ENCODE results near the gene CINP. TPM values are rescaled to one million over a fixed set of nuclear protein-coding genes. Genes with fewer than 3 reads are reported as not detected.
A peak's percentile ranks its signal among the peaks of the same experiment; 100 is the strongest.

The CINP gene
- total RNA-seq, 2 donors from 2014 or later, result 36.2 to 40.8 TPM

GRCh38 chr14:102316743-102317563 is 45.7 kb downstream of the CINP start:
- Histone ChIP-seq H3K36me3 (no peaks in the 10 kb centered on the region), H3K4me3 (peak overlapping the region; percentile 33 to 43), H3K9me3 (no peaks in the 10 kb centered on the region), H3K4me1 (replicated peaks) (peaks cover 7% of the 10 kb centered on the region), H3K27ac (peak overlapping the region; percentile 73 to 82), H3K27me3 (replicated peaks; ENCODE audit: insufficient read depth) (no peaks in the 10 kb centered on the region)
- TF ChIP-seq CTCF (IDR thresholded peaks at IDR 0.05), result peak; percentile 71 to 99 (median 91)
- TF ChIP-seq POLR2A (IDR thresholded peaks at IDR 0.05), result peak; percentile 15
- TF ChIP-seq POLR2AphosphoS5 (IDR thresholded peaks at IDR 0.05), result peak; percentile 87
- WGBS, result under 1% methylated on average over 53 of the region's 54 CpGs
- intact Hi-C loops (cut with DNase I), result loop anchor here (5.0 to 10.0 kb wide), 2 partner anchors 230 to 352 kb away; partner anchors contain the start of genes DYNC1H1 and HSP90AA1
- peak; percentile 93 for DNase-seq (ENCODE audit: low spot score)

DNA sequence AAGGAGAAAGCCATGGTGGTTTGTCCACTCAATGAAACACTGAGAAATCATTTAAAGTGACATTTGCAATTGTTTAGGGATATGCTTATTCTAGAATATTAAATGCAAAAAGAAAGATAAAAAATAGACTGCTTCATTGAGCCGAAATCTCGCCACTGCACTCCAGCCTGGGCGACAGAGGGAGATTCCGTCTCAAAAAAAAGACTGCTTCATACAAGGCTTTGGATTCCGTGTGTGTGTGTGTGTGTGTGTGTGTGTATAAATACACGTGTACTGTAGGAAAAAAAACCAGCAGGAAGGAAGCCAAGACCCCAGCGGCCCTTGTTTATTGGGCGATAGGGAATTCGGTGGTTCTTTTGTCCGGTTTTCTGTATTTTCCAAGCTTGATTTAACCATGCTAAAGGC is 46.4 kb downstream of the CINP start:
- H3K4me1 ChIP-seq (replicated peaks), result peaks cover 7% of the 10 kb centered on the region
- peak overlapping the region; percentile 73 to 82 for H3K27ac ChIP-seq
- no peak for TF ChIP-seq POLR2A (IDR thresholded peaks at IDR 0.05)
- TF ChIP-seq CTCF (IDR thresholded peaks at IDR 0.05), result no peak
- no peak for TF ChIP-seq POLR2AphosphoS5 (IDR thresholded peaks at IDR 0.05)
- no peaks in the 10 kb centered on the region for H3K36me3 ChIP-seq
- WGBS, result 2% methylated on average over 10 of the region's 10 CpGs
- no peaks in the 10 kb centered on the region for H3K27me3 ChIP-seq (replicated peaks; ENCODE audit: insufficient read depth)
- no peaks in the 10 kb centered on the region for H3K9me3 ChIP-seq
- peak; percentile 28 for DNase-seq (ENCODE audit: low spot score)
- H3K4me3 ChIP-seq, result peak overlapping the region; percentile 33 to 43
- intact Hi-C loops (cut with DNase I), result loop anchor here (5.0 to 10.0 kb wide), 2 partner anchors 229 to 352 kb away; partner anchors contain the start of genes DYNC1H1 and HSP90AA1

GRCh38 chr14:102315121-102315520 is 47.6 kb downstream of the CINP start:
- TF ChIP-seq CTCF (IDR thresholded peaks at IDR 0.05) (no peak), POLR2AphosphoS5 (IDR thresholded peaks at IDR 0.05) (no peak), POLR2A (IDR thresholded peaks at IDR 0.05) (no peak)
- H3K27me3 ChIP-seq (replicated peaks; ENCODE audit: insufficient read depth), result no peaks in the 10 kb centered on the region
- no peaks in the 10 kb centered on the region for H3K9me3 ChIP-seq
- H3K27ac ChIP-seq, result no peak overlapping the region
- DNase-seq (ENCODE audit: low spot score), result no peak
- no peaks in the 10 kb centered on the region for H3K36me3 ChIP-seq
- intact Hi-C loops (cut with DNase I), result loop anchor here (5.0 to 10.0 kb wide), 2 partner anchors 228 to 350 kb away; partner anchors contain the start of genes DYNC1H1 and HSP90AA1
- H3K4me1 ChIP-seq (replicated peaks), result peaks cover 7% of the 10 kb centered on the region
- WGBS, result 86% methylated on average over 6 of the region's 6 CpGs
- no peak overlapping the region for H3K4me3 ChIP-seq

- Histone ChIP-seq H3K4me3 (peak overlapping the region; percentile 30 to 35), H3K27ac (peak overlapping the region in 1 of 2 donors; percentile 62), H3K9me3 (no peaks in the 10 kb centered on the region), H3K4me1 (replicated peaks) (peaks cover 7% of the 10 kb centered on the region), H3K36me3 (no peaks in the 10 kb centered on the region), H3K27me3 (replicated peaks; ENCODE audit: insufficient read depth) (no peaks in the 10 kb centered on the region)
- DNase-seq (ENCODE audit: low spot score), result peak; percentile 81
- WGBS, result 7% methylated on average over 52 of the region's 52 CpGs
- peak; percentile 11 for TF ChIP-seq POLR2A (IDR thresholded peaks at IDR 0.05)
- TF ChIP-seq CTCF (IDR thresholded peaks at IDR 0.05), result peak; percentile 88 to 97 (median 94)
- TF ChIP-seq POLR2AphosphoS5 (IDR thresholded peaks at IDR 0.05), result peak; percentile 76
- intact Hi-C loops (cut with DNase I), result loop anchor here (1.0 to 10.0 kb wide), 3 partner anchors 79 to 350 kb away; partner anchors contain the start of genes DYNC1H1 and HSP90AA1
Observed at GRCh38 chr14:102314242-102315011, 48.3 kb downstream of the CINP start.
